WI38 (cell line): ENCODE data around the gene PSMD11.
"Not testable (repeated sequence)": the region's sequence is repeated elsewhere in the genome, so short reads cannot be mapped to it uniquely, and the experiment has no call there.

Source experiments
- H3K4me3 ChIP-seq: 2 replicates; pipeline ENCODE4 v1.5.1; 2011; ENCODE audit warnings: low read depth, mild to moderate bottlenecking, control low read depth, low read length
- TF ChIP-seq, protein P1 (sequence below): IDR thresholded peaks from 2 replicates; pipeline ENCODE4 v1.5.1; 2012; ENCODE audit warnings: low read depth, mild to moderate bottlenecking, control low read depth, low read length

Gene PSMD11

DNA sequence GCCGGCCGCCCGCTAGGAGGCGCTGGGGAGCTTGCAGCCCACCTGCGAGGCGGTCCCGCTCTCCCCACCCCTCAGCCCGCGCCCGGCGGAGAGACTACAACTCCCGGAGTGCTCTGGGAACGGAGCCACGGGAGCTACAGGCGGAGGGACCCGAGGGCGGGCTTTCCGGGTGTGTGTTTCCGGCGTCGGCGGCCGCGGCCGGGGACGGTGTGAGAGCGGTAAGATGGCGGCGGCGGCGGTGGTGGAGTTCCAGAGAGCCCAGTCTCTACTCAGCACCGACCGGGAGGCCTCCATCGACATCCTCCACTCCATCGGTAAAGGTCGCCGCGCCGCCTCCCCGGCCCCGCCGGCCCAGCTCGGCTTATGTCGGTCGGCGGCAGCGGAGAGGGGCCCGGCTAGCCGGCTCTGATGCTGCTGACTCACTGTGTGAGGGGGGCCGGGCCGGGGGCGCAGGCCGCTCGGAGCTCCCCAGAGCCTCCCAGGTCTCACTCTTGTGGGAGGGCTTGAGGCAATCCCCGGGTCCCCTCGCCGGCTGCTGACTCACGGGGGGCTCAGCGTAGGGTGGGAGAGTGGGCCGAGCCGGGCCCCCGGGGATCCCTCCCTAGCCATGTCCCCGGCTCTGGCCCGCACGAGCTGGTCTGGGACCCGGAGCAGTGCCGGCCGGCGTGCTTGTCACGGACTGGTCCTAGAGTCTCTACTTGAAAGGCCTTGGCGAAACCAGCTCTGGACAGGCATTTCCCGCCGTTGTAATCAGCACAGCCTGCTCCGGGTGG is at the start of gene PSMD11:
Gene PSMD11, plus strand, starts transcription at position 210 of the 773 bp plus-strand sequence. Its CDS starts 14 bp downstream, at position 224.
- H3K4me3 ChIP-seq: peak within 1 kb of the TSS; percentile 97
- TF ChIP-seq, protein P1, sequence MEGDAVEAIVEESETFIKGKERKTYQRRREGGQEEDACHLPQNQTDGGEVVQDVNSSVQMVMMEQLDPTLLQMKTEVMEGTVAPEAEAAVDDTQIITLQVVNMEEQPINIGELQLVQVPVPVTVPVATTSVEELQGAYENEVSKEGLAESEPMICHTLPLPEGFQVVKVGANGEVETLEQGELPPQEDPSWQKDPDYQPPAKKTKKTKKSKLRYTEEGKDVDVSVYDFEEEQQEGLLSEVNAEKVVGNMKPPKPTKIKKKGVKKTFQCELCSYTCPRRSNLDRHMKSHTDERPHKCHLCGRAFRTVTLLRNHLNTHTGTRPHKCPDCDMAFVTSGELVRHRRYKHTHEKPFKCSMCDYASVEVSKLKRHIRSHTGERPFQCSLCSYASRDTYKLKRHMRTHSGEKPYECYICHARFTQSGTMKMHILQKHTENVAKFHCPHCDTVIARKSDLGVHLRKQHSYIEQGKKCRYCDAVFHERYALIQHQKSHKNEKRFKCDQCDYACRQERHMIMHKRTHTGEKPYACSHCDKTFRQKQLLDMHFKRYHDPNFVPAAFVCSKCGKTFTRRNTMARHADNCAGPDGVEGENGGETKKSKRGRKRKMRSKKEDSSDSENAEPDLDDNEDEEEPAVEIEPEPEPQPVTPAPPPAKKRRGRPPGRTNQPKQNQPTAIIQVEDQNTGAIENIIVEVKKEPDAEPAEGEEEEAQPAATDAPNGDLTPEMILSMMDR: no peak; the same call in 1 of the 2 replicates

DNA sequence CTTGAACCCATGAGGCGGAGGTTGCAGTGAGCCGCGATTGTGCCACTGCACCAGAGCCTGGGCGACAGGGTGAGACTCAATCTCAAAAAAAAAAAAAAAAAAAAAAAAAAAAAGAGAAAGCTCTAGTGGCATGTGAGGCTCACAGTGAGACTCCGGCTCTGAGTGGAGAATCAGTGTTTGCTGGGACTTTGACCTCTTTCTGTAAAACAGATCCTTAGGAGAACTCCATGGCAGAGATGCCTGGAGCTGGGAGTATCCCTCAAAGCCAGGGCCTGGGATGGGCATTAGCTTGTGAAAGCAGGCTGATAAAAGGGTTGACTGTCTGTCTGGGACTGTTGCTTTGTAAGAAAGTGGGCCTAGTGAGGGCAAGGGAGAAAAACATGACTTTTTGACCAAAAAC is 48.0 kb upstream of the PSMD11 start:
- TF ChIP-seq, protein P1: no peak
- no peak overlapping the region for H3K4me3 ChIP-seq

DNA sequence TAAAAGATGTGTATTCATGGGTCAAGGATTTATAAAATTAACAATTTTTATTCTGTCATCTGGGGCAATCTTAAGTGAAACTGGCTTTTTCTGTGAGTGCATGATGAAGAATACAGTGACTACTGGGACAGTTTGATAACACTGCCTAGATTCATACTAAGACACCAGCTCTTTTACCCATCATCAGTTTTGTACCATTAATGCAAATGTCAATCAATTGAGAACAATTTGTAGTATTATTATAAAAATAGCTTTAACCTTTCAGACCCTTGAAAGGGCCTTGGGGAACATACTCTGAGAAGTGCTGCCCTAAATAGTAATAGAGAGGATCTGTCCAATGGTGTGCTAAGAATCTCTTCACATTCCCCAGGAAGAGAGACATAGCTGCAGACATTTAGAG is 45.4 kb upstream of the PSMD11 start:
- H3K4me3 ChIP-seq: no peak overlapping the region
- TF ChIP-seq, protein P1: no peak

DNA sequence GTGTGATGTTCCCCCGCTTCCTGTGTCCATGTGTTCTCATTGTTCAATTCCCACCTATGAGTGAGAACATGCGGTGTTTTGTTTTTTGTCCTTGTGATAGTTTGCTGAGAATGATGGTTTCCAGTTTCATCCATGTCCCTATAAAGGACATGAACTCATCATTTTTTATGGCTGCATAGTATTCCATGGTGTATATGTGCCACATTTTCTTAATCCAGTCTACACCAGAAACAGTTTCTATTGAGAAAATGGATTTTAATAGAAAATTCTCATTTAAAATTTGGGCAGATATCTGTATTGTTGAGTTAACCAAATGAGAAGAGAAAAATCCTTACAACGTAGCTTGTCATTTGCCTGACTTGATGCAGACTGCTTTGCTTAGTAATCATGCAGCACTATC is 34.2 kb upstream of the PSMD11 start:
- H3K4me3 ChIP-seq: not testable (repeated sequence)

DNA sequence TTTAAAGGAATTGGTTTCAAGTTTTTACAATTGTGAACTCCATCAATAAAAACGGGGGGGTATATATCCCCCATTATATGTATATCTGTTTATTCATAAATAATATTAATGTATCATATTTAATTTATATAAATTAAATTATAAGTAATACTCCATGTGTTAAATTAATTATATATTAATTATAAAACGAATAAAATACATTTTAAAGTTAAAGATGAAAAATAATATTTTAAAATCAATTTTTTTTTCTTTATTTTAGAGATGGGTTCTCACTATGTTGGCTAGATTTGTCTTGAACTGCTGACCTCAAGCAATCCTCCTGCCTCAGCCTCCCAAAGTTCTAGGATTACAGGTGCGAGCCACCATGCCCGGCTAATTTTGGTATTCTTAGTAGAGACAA is 17.4 kb upstream of the PSMD11 start:
- TF ChIP-seq, protein P1: no peak
- H3K4me3 ChIP-seq: no peak overlapping the region

DNA sequence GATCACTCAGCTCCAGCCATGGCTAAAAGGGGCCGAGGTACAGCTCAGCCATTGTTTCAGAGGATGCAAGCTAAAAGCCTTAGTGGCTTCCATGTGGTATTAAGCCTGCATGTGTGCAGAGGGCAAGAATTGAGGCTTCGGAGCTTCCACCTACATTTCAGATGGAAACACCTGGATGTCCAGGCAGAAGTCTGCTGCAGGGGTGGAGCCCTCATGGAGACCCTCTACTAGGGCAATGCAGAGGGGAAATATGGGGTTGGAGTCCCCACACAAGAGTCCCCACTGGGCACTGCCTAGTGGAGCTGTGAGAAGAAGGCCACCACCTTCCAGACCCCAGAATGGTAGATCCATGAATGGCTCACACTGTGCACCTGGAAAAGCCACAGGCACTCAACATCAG is 14.7 kb upstream of the PSMD11 start:
- no peak overlapping the region for H3K4me3 ChIP-seq
- TF ChIP-seq, protein P1: no peak

DNA sequence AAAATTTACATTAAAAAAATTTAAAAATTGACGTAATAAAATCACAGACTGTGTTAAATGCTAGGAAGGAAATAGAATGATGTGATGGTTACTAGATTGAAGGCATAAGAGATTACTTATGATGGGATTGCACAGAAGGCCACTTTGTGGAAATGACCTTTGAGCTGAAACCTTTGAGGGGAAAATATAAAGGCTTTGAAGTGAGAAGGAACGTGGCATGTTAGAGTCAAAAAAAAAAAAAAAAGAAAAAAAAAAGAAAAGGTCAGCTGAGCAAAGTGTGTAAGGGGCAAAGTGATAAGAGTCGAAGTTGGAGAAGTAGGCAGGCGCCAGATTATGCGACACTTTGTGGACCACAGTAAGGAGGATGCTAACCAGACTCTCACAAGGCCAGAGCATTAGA is 3.6 kb upstream of the PSMD11 start:
- TF ChIP-seq, protein P1: no peak
- no peak overlapping the region for H3K4me3 ChIP-seq

DNA sequence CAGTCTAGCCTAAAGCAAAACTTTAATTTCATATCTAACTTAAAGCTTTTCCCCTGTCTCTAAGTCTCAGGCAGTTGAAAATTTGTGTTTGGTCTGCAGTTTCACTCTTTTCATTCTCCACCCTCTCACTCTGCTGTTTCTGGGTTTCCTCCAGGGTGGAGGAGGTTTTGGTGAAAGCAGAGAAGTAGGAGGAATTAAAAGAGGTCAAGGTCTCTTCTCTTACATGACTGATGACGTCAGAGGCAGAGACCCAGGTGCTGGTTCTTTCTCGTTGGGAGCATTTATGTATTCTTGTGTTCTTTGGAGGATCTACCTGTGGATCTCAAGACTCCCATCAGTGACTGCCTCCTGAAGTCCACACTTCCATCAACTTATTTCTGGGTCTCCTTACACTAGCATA is 2.4 kb upstream of the PSMD11 start:
- TF ChIP-seq, protein P1: no peak
- no peak overlapping the region for H3K4me3 ChIP-seq
